Measurements from ENCODE around the gene EID3.

DNA sequence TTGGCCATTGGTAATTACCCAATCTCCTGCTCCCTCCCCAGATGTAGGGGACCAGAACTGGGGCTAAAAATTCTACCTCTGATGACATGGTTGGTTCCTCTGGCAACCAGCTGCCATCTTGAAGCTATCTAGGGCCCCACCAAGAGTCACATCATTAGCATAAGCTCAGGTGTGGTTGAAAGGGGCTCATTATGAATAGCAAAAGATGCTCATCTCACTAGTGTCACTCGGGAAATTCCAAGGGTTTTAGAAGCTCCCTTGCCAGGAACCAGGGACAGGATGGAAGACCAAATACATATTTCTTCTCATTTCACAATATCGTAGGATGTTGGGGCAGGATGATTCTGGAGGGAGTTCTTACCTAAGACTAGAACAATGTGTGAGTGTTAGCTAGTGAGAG, 38.6 kb downstream of the EID3 start:
- TF ChIP-seq POLR2A (IDR thresholded peaks at IDR 0.05; ENCODE audit: low read length), result no peak
- TF ChIP-seq, protein P1, sequence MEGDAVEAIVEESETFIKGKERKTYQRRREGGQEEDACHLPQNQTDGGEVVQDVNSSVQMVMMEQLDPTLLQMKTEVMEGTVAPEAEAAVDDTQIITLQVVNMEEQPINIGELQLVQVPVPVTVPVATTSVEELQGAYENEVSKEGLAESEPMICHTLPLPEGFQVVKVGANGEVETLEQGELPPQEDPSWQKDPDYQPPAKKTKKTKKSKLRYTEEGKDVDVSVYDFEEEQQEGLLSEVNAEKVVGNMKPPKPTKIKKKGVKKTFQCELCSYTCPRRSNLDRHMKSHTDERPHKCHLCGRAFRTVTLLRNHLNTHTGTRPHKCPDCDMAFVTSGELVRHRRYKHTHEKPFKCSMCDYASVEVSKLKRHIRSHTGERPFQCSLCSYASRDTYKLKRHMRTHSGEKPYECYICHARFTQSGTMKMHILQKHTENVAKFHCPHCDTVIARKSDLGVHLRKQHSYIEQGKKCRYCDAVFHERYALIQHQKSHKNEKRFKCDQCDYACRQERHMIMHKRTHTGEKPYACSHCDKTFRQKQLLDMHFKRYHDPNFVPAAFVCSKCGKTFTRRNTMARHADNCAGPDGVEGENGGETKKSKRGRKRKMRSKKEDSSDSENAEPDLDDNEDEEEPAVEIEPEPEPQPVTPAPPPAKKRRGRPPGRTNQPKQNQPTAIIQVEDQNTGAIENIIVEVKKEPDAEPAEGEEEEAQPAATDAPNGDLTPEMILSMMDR (IDR thresholded peaks at IDR 0.05), result no peak
- no peak for TF ChIP-seq SMC3 (IDR thresholded peaks at IDR 0.05)
- TF ChIP-seq JUN (IDR thresholded peaks at IDR 0.05), result 0 out of 5 replicates have a peak, but pooled peaks of 1 of the 2 experiments have one; percentile 9
- no peak for TF ChIP-seq ESRRA (IDR thresholded peaks at IDR 0.05; ENCODE audit: borderline replicate concordance, low read length)
- TF ChIP-seq EP300 (IDR thresholded peaks at IDR 0.05), result no peak
- no peak for TF ChIP-seq SREBF2 (IDR thresholded peaks at IDR 0.05)
